Measurements from ENCODE around the gene CALR. TPM values are rescaled to one million over a fixed set of nuclear protein-coding genes. Genes with fewer than 3 reads are reported as not detected.
"Not testable (repeated sequence)": the region's sequence is repeated elsewhere in the genome, so short reads cannot be mapped to it uniquely, and the experiment has no call there.

The CALR gene
- total RNA-seq, 6 donors from 2014 or later, result 171 to 1,351 (median 423) TPM

DNA sequence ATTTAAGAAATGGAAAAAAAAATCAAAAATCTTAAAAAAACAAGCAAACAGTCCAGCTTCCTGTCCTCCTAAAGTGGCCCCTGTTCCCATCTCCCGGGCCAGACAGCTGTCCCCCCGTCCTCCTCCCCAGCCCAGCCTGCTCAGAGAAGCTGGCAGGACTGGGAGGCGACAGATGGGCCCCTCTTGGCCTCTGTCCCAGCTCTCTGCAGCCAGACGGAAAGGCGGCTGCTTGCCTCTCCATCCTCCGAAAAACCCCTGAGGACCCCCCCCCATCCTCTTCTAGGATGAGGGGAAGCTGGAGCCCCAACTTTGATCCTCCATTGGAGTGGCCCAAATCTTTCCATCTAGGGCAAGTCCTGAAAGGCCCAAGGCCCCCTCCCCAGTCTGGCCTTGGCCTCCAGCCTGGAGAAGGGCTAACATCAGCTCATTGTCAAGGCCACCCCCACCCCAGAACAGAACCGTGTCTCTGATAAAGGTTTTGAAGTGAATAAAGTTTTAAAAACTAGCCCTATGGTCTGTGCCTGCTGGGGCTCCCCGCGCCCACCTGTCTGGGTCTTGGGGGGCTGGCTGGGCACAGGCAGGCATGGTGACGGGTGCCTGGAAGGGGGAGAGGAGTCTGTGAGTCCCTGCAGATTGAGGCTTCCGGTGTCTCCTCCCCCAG, 14.9 kb downstream of the CALR start:
- H3K27me3 ChIP-seq, result no peaks in the 10 kb centered on the region
- no peak overlapping the region for H3K4me3 ChIP-seq
- ATAC-seq (ENCODE audit: low FRiP score in 2 of 2) (no peak), DNase-seq (no peak)
- H3K4me1 ChIP-seq, result peaks cover 29 to 50% (median 42%) of the 10 kb centered on the region in 4 donors
- H3K36me3 ChIP-seq, result peaks cover 27 to 66% (median 61%) of the 10 kb centered on the region in 4 donors
- no peaks in the 10 kb centered on the region for H3K9me3 ChIP-seq
- peak overlapping the region; percentile 43 to 68 (median 62) for H3K27ac ChIP-seq
- TF ChIP-seq POLR2AphosphoS5 (IDR thresholded peaks at IDR 0.05) (no peak), EP300 (IDR thresholded peaks at IDR 0.05) (no peak), POLR2A (IDR thresholded peaks at IDR 0.05) (no peak)
- TF ChIP-seq, protein P1, sequence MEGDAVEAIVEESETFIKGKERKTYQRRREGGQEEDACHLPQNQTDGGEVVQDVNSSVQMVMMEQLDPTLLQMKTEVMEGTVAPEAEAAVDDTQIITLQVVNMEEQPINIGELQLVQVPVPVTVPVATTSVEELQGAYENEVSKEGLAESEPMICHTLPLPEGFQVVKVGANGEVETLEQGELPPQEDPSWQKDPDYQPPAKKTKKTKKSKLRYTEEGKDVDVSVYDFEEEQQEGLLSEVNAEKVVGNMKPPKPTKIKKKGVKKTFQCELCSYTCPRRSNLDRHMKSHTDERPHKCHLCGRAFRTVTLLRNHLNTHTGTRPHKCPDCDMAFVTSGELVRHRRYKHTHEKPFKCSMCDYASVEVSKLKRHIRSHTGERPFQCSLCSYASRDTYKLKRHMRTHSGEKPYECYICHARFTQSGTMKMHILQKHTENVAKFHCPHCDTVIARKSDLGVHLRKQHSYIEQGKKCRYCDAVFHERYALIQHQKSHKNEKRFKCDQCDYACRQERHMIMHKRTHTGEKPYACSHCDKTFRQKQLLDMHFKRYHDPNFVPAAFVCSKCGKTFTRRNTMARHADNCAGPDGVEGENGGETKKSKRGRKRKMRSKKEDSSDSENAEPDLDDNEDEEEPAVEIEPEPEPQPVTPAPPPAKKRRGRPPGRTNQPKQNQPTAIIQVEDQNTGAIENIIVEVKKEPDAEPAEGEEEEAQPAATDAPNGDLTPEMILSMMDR (IDR thresholded peaks at IDR 0.05), result no peak
- 32 to 43% methylated on average over 10 to 11 of the region's 11 CpGs for WGBS, 2 donors

DNA sequence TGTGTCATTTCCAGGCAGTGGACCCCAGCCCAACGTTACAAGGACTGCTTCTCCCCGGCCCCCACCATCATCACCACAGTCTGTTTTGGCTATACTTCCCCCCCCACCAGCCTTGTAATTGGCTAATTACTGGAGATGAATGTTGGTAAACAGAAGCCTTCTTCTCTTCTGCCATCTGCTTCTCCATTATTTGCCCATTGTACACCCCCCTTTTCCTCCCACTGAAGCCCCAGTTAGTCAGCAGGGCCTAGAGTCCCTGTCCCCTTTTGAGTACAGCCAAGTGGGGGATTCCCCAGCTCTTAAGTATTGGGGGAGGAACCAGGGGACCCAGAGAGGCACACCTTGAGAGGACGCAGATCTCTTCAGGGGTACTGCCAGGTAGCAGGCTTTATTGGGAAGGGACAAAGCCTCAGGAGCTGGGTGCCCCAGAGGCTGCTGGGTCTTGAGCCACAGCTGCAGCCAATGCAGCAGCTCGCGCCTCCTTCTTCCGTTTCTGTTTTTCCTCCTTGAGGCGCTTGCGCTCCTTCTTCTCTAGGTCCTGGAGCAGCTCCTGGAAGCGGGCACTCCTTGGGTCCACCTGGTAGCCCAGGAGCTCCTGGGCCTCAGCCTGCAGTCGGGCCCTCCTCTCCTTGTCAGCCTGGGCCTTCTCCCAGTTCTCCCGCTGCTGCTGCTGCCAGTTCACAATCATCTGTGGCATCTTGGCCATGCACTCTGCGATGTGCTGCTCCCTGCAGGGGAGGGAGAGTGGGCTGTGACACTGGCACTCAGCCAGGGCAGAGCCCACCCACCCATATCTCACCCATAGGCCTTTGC, 15.6 kb downstream of the CALR start:
- peaks cover 19 to 59% (median 53%) of the 10 kb centered on the region in 4 donors for H3K36me3 ChIP-seq
- no peak for TF ChIP-seq EP300 (IDR thresholded peaks at IDR 0.05)
- TF ChIP-seq, protein P1 (IDR thresholded peaks at IDR 0.05), result no peak
- TF ChIP-seq POLR2AphosphoS5 (IDR thresholded peaks at IDR 0.05), result no peak
- no peak for TF ChIP-seq POLR2A (IDR thresholded peaks at IDR 0.05)
- DNase-seq, result no peak
- H3K27ac ChIP-seq, result peak overlapping the region in 3 of 4 donors; percentile 24 to 68 (median 64)
- H3K27me3 ChIP-seq, result no peaks in the 10 kb centered on the region
- H3K4me3 ChIP-seq, result no peak overlapping the region
- H3K4me1 ChIP-seq, result peaks cover 29 to 50% (median 42%) of the 10 kb centered on the region in 4 donors
- H3K9me3 ChIP-seq, result no peaks in the 10 kb centered on the region
- ATAC-seq (ENCODE audit: low FRiP score in 2 of 2), result no peak
- WGBS, 2 donors, result 62 to 68% methylated on average over 10 to 12 of the region's 12 CpGs

DNA sequence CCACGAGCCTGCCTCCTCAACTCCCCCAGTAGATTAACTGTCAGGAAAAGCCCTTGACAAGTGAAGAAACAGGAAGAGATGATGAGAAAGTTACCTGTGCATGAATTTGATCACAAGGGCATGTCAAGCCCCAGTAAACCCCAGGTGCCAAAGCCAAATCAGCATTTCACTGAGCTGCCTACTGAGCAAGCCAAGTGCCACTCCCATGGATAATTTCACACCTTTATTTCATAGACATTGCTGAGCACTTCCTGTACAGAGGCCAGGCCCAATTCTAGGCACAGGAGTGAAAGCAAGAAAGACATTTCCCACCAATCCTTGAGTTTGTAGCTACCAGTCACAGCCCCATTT, 16.2 kb downstream of the CALR start:
- peaks cover 29 to 50% (median 42%) of the 10 kb centered on the region in 4 donors for H3K4me1 ChIP-seq
- no peaks in the 10 kb centered on the region for H3K9me3 ChIP-seq
- 0 to 40% methylated on average over 1 of the region's 1 CpG for WGBS, 2 donors
- no peak overlapping the region for H3K4me3 ChIP-seq
- TF ChIP-seq EP300 (IDR thresholded peaks at IDR 0.05) (no peak), POLR2AphosphoS5 (IDR thresholded peaks at IDR 0.05) (no peak), POLR2A (IDR thresholded peaks at IDR 0.05) (no peak)
- TF ChIP-seq, protein P1 (IDR thresholded peaks at IDR 0.05), result no peak
- DNase-seq, result no peak
- no peaks in the 10 kb centered on the region for H3K27me3 ChIP-seq
- H3K27ac ChIP-seq, result peak overlapping the region in 2 of 4 donors; percentile 19 to 24
- peaks cover 13 to 53% (median 47%) of the 10 kb centered on the region in 4 donors for H3K36me3 ChIP-seq
- ATAC-seq (ENCODE audit: low FRiP score in 2 of 2), result no peak

DNA sequence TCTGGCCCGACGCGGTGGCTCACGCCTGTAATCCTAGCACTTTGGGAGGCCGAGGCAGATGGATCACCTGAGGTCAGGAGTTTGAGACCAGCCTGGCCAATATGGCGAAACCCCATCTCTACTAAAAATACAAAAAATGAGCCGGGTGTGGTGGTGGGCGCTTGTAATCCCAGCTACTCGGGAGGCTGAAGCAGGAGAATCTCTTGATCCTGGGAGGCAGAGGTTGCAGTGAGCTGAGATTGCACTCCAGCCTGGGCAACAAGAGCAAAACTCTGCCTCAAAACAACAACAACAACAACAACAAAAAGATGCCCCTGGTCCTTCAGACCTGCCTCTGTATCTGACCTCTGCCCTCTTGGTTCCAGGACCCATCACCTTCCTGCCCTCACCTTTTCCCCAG, 17.2 kb downstream of the CALR start:
- Histone ChIP-seq H3K36me3 (peaks cover 5 to 43% (median 39%) of the 10 kb centered on the region in 4 donors), H3K4me3 (peak overlapping the region in 2 of 4 donors; percentile 81 to 96), H3K27ac (peak overlapping the region in 2 of 4 donors; percentile 88 to 93), H3K4me1 (peaks cover 29 to 50% (median 42%) of the 10 kb centered on the region in 4 donors)
- not testable (repeated sequence) for DNase-seq; H3K9me3 ChIP-seq; H3K27me3 ChIP-seq; ATAC-seq (ENCODE audit: low FRiP score in 2 of 2)
- 88% methylated on average over 9 of the region's 9 CpGs for WGBS, 2 donors

DNA sequence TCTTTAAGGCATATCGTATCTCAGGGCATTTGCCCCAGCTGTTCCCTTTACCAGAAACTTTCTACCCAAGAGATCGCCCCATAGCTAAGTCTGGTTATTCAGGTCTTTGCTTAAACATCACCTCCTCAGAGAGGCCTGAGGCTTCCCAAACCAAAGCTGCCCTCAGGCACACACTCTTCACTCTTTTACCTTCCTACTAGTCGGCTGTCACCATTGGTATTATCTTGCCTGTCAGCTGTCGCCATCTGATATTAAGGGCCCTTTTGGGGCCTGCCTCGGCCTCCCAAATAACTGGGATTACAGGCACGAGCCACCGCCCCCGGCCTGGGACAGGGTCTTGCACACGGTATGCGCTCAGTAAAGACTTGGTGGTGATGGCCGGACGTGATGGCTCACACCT, 17.6 kb downstream of the CALR start:
- Histone ChIP-seq H3K27me3 (no peaks in the 10 kb centered on the region), H3K4me3 (peak overlapping the region in 3 of 4 donors; percentile 81 to 96 (median 86)), H3K36me3 (peaks cover 4 to 39% (median 35%) of the 10 kb centered on the region in 4 donors), H3K9me3 (no peaks in the 10 kb centered on the region), H3K4me1 (peaks cover 29 to 50% (median 42%) of the 10 kb centered on the region in 4 donors), H3K27ac (peak overlapping the region; percentile 82 to 93 (median 90))
- TF ChIP-seq, protein P1 (IDR thresholded peaks at IDR 0.05), result no peak
- TF ChIP-seq POLR2A (IDR thresholded peaks at IDR 0.05) (no peak), EP300 (IDR thresholded peaks at IDR 0.05) (no peak), POLR2AphosphoS5 (IDR thresholded peaks at IDR 0.05) (no peak)
- ATAC-seq (ENCODE audit: low FRiP score in 2 of 2), result no peak
- 55 to 70% methylated on average over 10 to 12 of the region's 12 CpGs for WGBS, 2 donors
- no peak for DNase-seq

All from upper lobe of left lung (tissue), 6 donors.